GM18498 (cell line): Measurements from ENCODE around the gene JOSD2.

Source experiments
- ATAC-seq: cut with Tn5 transposase; IDR thresholded peaks from one replicate; pipeline ENCODE4 v1.9.1; 2021; ENCODE audit warnings: mild to moderate bottlenecking, moderate library complexity; ENCODE audit not compliant: unreplicated experiment

Gene JOSD2

GRCh38 chr19:50457300-50457699, 53.7 kb downstream of the JOSD2 start:
- ATAC-seq = no peak
